Skeletal muscle satellite cell (primary cell): ENCODE results near the gene SMIM17.

Experiments used
- H3K27me3 ChIP-seq: 2 replicates; pipeline ENCODE4 v1.7.0; 2013; ENCODE audit warnings: low read length; ENCODE audit not compliant: control insufficient read depth, insufficient read depth
- H3K36me3 ChIP-seq: 2 replicates; pipeline ENCODE4 v1.7.0; 2013; ENCODE audit warnings: mild to moderate bottlenecking, control low read depth, low read length; ENCODE audit not compliant: insufficient read depth
- H3K4me1 ChIP-seq: 2 replicates; pipeline ENCODE4 v1.7.0; 2013; ENCODE audit warnings: low read length; ENCODE audit not compliant: control insufficient read depth, insufficient read depth
- H3K4me2 ChIP-seq: 2 replicates; pipeline ENCODE4 v1.7.0; 2013; ENCODE audit warnings: mild to moderate bottlenecking, low read length
- H3K4me3 ChIP-seq: 2 replicates; pipeline ENCODE4 v1.7.0; 2013; ENCODE audit warnings: low read length
- H3K9ac ChIP-seq: 2 replicates; pipeline ENCODE4 v1.7.0; 2013; ENCODE audit warnings: mild to moderate bottlenecking, low read depth, low read length, moderate library complexity
- H3K9me3 ChIP-seq: replicated peaks from 2 replicates; pipeline ENCODE4 v1.7.0; 2013; ENCODE audit warnings: mild to moderate bottlenecking, control low read depth, low read length

Gene SMIM17

GRCh38 chr19:56613639-56614038 lies 29.3 kb upstream of the SMIM17 start:
- Histone ChIP-seq H3K4me2 (no peak overlapping the region), H3K4me1 (no peaks in the 10 kb centered on the region), H3K4me3 (no peak overlapping the region), H3K9ac (no peak overlapping the region), H3K9me3 (no peaks in the 10 kb centered on the region), H3K36me3 (peaks cover 20% of the 10 kb centered on the region), H3K27me3 (no peaks in the 10 kb centered on the region)

- Histone ChIP-seq H3K27me3 (no peaks in the 10 kb centered on the region), H3K4me3 (no peak overlapping the region), H3K4me1 (no peaks in the 10 kb centered on the region), H3K36me3 (peaks cover 34% of the 10 kb centered on the region), H3K9ac (no peak overlapping the region), H3K4me2 (no peak overlapping the region), H3K9me3 (peaks cover 11% of the 10 kb centered on the region)
These were observed 25.4 kb upstream of the SMIM17 start for GRCh38 chr19:56617531-56617930.

GRCh38 chr19:56619121-56619520 lies 23.8 kb upstream of the SMIM17 start:
- Histone ChIP-seq H3K9me3 (peaks cover 11% of the 10 kb centered on the region), H3K9ac (no peak overlapping the region), H3K27me3 (no peaks in the 10 kb centered on the region), H3K36me3 (peaks cover 36% of the 10 kb centered on the region), H3K4me2 (no peak overlapping the region), H3K4me1 (no peaks in the 10 kb centered on the region), H3K4me3 (no peak overlapping the region)

GRCh38 chr19:56622374-56622773 lies 20.6 kb upstream of the SMIM17 start:
- Histone ChIP-seq H3K9me3 (peaks cover 11% of the 10 kb centered on the region), H3K27me3 (no peaks in the 10 kb centered on the region), H3K4me3 (no peak overlapping the region), H3K9ac (no peak overlapping the region), H3K4me1 (no peaks in the 10 kb centered on the region), H3K36me3 (peaks cover 49% of the 10 kb centered on the region), H3K4me2 (no peak overlapping the region)

GRCh38 chr19:56623006-56623405 lies 20.0 kb upstream of the SMIM17 start:
- no peak overlapping the region for H3K4me3 ChIP-seq
- peaks cover 49% of the 10 kb centered on the region for H3K36me3 ChIP-seq

GRCh38 chr19:56625708-56626107 lies 17.3 kb upstream of the SMIM17 start:
- Histone ChIP-seq H3K9ac (no peak overlapping the region), H3K27me3 (no peaks in the 10 kb centered on the region), H3K36me3 (peaks cover 45% of the 10 kb centered on the region), H3K4me1 (no peaks in the 10 kb centered on the region), H3K4me3 (no peak overlapping the region), H3K9me3 (peaks cover 22% of the 10 kb centered on the region), H3K4me2 (no peak overlapping the region)

More at GRCh38 chr19:56623006-56623405, 20.0 kb upstream of the SMIM17 start:
- Histone ChIP-seq H3K9ac (no peak overlapping the region), H3K4me2 (no peak overlapping the region), H3K9me3 (peaks cover 11% of the 10 kb centered on the region), H3K4me1 (no peaks in the 10 kb centered on the region), H3K27me3 (no peaks in the 10 kb centered on the region)

GRCh38 chr19:56633021-56633420 lies 9.9 kb upstream of the SMIM17 start:
- Histone ChIP-seq H3K4me3 (no peak overlapping the region), H3K4me2 (no peak overlapping the region), H3K9ac (no peak overlapping the region), H3K36me3 (no peaks in the 10 kb centered on the region), H3K27me3 (no peaks in the 10 kb centered on the region), H3K4me1 (no peaks in the 10 kb centered on the region), H3K9me3 (peaks cover 12% of the 10 kb centered on the region)

GRCh38 chr19:56637976-56638555 lies 4.9 kb upstream of the SMIM17 start:
- Histone ChIP-seq H3K9ac (no peak overlapping the region), H3K27me3 (no peaks in the 10 kb centered on the region), H3K4me1 (no peaks in the 10 kb centered on the region), H3K36me3 (no peaks in the 10 kb centered on the region), H3K4me3 (no peak overlapping the region), H3K9me3 (no peaks in the 10 kb centered on the region), H3K4me2 (no peak overlapping the region)

GRCh38 chr19:56639217-56639616 lies 3.7 kb upstream of the SMIM17 start:
- H3K9me3 ChIP-seq = no peaks in the 10 kb centered on the region
- H3K36me3 ChIP-seq = no peaks in the 10 kb centered on the region
- H3K4me2 ChIP-seq = no peak overlapping the region
- no peak overlapping the region for H3K9ac ChIP-seq
- H3K4me3 ChIP-seq = no peak overlapping the region
- no peaks in the 10 kb centered on the region for H3K27me3 ChIP-seq
- no peaks in the 10 kb centered on the region for H3K4me1 ChIP-seq

GRCh38 chr19:56643460-56643955 lies 549 bp downstream of the SMIM17 start:
- no peaks in the 10 kb centered on the region for H3K4me1 ChIP-seq
- no peak overlapping the region for H3K4me2 ChIP-seq
- peaks cover 6% of the 10 kb centered on the region for H3K9me3 ChIP-seq
- H3K9ac ChIP-seq = no peak overlapping the region
- no peak overlapping the region for H3K4me3 ChIP-seq
- no peaks in the 10 kb centered on the region for H3K27me3 ChIP-seq
- H3K36me3 ChIP-seq = no peaks in the 10 kb centered on the region

- Histone ChIP-seq H3K4me2 (no peak overlapping the region), H3K9me3 (peaks cover 10% of the 10 kb centered on the region), H3K4me1 (no peaks in the 10 kb centered on the region)
These were observed 11.2 kb downstream of the SMIM17 start for GRCh38 chr19:56654151-56654550.

GRCh38 chr19:56660381-56661107 lies 17.6 kb downstream of the SMIM17 start:
- Histone ChIP-seq H3K36me3 (no peaks in the 10 kb centered on the region), H3K4me2 (no peak overlapping the region), H3K9me3 (peaks cover 7% of the 10 kb centered on the region), H3K4me1 (no peaks in the 10 kb centered on the region), H3K4me3 (no peak overlapping the region), H3K9ac (no peak overlapping the region), H3K27me3 (no peaks in the 10 kb centered on the region)

More at GRCh38 chr19:56654151-56654550, 11.2 kb downstream of the SMIM17 start:
- no peaks in the 10 kb centered on the region for H3K36me3 ChIP-seq
- H3K4me3 ChIP-seq = no peak overlapping the region
- H3K9ac ChIP-seq = no peak overlapping the region
- no peaks in the 10 kb centered on the region for H3K27me3 ChIP-seq
